ENCODE data around the gene FLNB. TPM values are rescaled to one million over a fixed set of nuclear protein-coding genes. Genes with fewer than 3 reads are reported as not detected.
A peak's percentile ranks its signal among the peaks of the same experiment; 100 is the strongest.

The FLNB gene
- total RNA-seq, 2 donors from 2014 or later: 96.9 to 139 TPM

- no peaks in the 10 kb centered on the region for H3K9me3 ChIP-seq
- H3K36me3 ChIP-seq: peaks cover 67% of the 10 kb centered on the region
- H3K27ac ChIP-seq: no peak overlapping the region
- TF ChIP-seq, protein P1, sequence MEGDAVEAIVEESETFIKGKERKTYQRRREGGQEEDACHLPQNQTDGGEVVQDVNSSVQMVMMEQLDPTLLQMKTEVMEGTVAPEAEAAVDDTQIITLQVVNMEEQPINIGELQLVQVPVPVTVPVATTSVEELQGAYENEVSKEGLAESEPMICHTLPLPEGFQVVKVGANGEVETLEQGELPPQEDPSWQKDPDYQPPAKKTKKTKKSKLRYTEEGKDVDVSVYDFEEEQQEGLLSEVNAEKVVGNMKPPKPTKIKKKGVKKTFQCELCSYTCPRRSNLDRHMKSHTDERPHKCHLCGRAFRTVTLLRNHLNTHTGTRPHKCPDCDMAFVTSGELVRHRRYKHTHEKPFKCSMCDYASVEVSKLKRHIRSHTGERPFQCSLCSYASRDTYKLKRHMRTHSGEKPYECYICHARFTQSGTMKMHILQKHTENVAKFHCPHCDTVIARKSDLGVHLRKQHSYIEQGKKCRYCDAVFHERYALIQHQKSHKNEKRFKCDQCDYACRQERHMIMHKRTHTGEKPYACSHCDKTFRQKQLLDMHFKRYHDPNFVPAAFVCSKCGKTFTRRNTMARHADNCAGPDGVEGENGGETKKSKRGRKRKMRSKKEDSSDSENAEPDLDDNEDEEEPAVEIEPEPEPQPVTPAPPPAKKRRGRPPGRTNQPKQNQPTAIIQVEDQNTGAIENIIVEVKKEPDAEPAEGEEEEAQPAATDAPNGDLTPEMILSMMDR (IDR thresholded peaks at IDR 0.05): no peak
- H3K4me3 ChIP-seq: no peak overlapping the region
- H3K27me3 ChIP-seq (replicated peaks; ENCODE audit: insufficient read depth): no peaks in the 10 kb centered on the region
- no peak for DNase-seq (ENCODE audit: low spot score)
- H3K4me1 ChIP-seq (ENCODE audit: control insufficient read depth in 1 of 2, low read depth in 2 of 2): peaks cover 7 to 23% of the 10 kb centered on the region in 2 donors
- no peak for ATAC-seq (ENCODE audit: insufficient number of reproducible peaks, low FRiP score, low read depth)
Observed at GRCh38 chr3:58112185-58112535, 103.9 kb downstream of the FLNB start.

DNA sequence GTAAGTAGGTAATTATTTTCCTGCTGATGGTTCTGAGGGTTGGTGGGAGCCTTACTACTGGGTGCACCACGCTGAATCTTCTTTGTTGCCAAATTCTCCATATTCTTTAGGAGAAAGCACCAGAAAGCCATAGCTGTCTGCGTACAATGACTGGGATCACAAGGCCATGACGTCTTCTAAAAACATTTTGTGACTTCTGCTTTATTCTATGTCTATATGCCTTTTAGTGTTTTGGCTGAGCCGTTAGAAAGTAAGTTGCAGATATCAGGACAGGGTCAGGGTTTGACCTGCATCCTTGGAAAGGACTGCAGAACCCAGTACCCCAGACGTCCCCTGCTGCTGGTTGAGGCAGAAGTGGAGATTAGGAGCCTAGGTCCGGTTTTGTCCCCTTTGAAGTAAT lies 107.0 kb downstream of the FLNB start:
- H3K27me3 ChIP-seq (replicated peaks; ENCODE audit: insufficient read depth): no peaks in the 10 kb centered on the region
- no peak for ATAC-seq (ENCODE audit: insufficient number of reproducible peaks, low FRiP score, low read depth)
- H3K27ac ChIP-seq: no peak overlapping the region
- no peaks in the 10 kb centered on the region for H3K9me3 ChIP-seq
- no peak for DNase-seq (ENCODE audit: low spot score)
- H3K4me3 ChIP-seq: no peak overlapping the region
- H3K4me1 ChIP-seq (ENCODE audit: control insufficient read depth in 1 of 2, low read depth in 2 of 2): peaks cover 31 to 45% of the 10 kb centered on the region in 2 donors
- H3K36me3 ChIP-seq: peaks cover 45% of the 10 kb centered on the region
- TF ChIP-seq, protein P1 (IDR thresholded peaks at IDR 0.05): no peak

DNA sequence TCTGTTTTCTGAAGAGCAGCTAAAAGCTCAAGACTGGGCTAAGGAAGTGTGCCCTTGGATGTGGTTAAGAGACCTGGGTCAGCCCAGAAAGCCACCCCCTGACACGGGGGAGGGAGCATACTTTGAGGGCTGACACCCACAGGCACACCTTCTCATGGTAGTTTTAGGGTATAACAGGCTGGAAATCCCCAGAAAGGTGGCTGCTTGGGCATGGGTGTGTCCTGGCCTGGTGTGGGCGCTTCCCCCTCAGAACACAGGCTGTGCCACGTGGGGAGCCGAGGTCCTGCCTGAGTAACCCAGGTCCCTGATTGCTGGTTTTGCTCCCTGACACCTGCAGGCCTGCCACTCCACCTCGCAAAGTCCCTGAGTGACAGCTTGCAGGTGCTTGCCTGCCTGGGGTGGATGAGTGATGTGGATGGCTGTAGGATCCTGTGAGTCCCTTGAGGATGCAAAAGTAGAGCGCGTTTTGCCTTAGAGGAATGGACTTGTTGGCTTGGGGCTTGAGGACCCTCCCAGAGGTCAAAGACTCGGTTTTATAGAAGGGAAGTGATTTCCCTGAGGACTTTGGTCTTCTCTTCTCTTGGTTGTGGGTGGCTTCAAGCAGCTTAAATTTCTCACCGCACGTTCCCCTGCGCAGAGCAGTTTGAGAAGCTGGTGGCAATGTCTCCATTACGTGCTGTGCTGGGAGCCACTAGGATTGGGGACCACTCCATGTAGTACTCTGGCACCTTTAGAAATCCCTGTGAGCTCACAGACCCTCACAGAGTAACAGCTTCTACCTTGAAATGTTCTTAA lies 108.1 kb downstream of the FLNB start:
- Histone ChIP-seq H3K9me3 (no peaks in the 10 kb centered on the region), H3K27ac (peak overlapping the region; percentile 58 to 60), H3K4me3 (no peak overlapping the region), H3K27me3 (replicated peaks; ENCODE audit: insufficient read depth) (no peaks in the 10 kb centered on the region), H3K4me1 (ENCODE audit: control insufficient read depth in 1 of 2, low read depth in 2 of 2) (peaks cover 31 to 54% of the 10 kb centered on the region in 2 donors), H3K36me3 (peaks cover 43% of the 10 kb centered on the region)
- ATAC-seq (ENCODE audit: insufficient number of reproducible peaks, low FRiP score, low read depth) (no peak), DNase-seq (ENCODE audit: low spot score) (no peak)
- TF ChIP-seq, protein P1 (IDR thresholded peaks at IDR 0.05): no peak

DNA sequence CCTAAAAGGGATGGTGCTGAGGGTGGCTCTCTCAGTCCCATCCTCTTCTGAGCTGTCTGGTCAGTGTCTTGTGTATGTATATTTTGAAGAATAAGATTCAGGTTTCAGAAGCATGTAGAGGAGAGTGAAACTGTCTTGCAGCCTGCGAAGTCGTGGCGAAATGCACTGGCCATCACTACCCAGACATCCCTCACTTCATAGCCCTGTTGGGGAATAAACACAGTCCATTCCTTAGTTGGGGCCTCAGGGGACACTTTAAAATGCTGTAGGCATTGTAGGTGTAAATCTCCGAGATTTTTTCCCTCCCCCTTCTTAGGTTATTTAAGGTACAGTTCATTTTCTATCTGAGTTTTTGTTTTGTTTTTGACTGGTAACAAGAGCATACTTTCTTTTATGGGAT lies 108.8 kb downstream of the FLNB start:
- Histone ChIP-seq H3K36me3 (peaks cover 41% of the 10 kb centered on the region), H3K4me1 (ENCODE audit: control insufficient read depth in 1 of 2, low read depth in 2 of 2) (peaks cover 31 to 54% of the 10 kb centered on the region in 2 donors), H3K4me3 (peak overlapping the region; percentile 2), H3K27ac (peak overlapping the region; percentile 58 to 60), H3K9me3 (no peaks in the 10 kb centered on the region), H3K27me3 (replicated peaks; ENCODE audit: insufficient read depth) (no peaks in the 10 kb centered on the region)
- TF ChIP-seq, protein P1 (IDR thresholded peaks at IDR 0.05): no peak
- DNase-seq (ENCODE audit: low spot score) (no peak), ATAC-seq (ENCODE audit: insufficient number of reproducible peaks, low FRiP score, low read depth) (no peak)

GRCh38 chr3:58117561-58118181 lies 109.4 kb downstream of the FLNB start:
- TF ChIP-seq, protein P1 (IDR thresholded peaks at IDR 0.05): no peak
- DNase-seq (ENCODE audit: low spot score) (no peak), ATAC-seq (ENCODE audit: insufficient number of reproducible peaks, low FRiP score, low read depth) (no peak)
- peak overlapping the region; percentile 58 to 60 for H3K27ac ChIP-seq
- peak overlapping the region; percentile 12 for H3K4me3 ChIP-seq
- H3K9me3 ChIP-seq: no peaks in the 10 kb centered on the region
- H3K4me1 ChIP-seq (ENCODE audit: control insufficient read depth in 1 of 2, low read depth in 2 of 2): peaks cover 31 to 54% of the 10 kb centered on the region in 2 donors
- H3K27me3 ChIP-seq (replicated peaks; ENCODE audit: insufficient read depth): no peaks in the 10 kb centered on the region
- peaks cover 37% of the 10 kb centered on the region for H3K36me3 ChIP-seq

All from thoracic aorta (tissue), 2 donors.